DND-41 (cell line): ENCODE measurements around the gene ACADL.

Source experiments
- CTCF ChIP-seq: IDR thresholded peaks from 2 replicates; pipeline ENCODE4 v1.5.1; 2012; ENCODE audit warnings: borderline replicate concordance, low read length, moderate library complexity, mild to moderate bottlenecking; ENCODE audit not compliant: poor library complexity, severe bottlenecking; ENCODE audit errors: extremely low read depth
- EZH2 ChIP-seq: IDR thresholded peaks from 3 replicates; pipeline ENCODE4 v1.6.1; 2012; ENCODE audit warnings: borderline replicate concordance, low read depth, mild to moderate bottlenecking, moderate library complexity, low read length, inconsistent platforms; ENCODE audit not compliant: severe bottlenecking

GRCh38 chr2:210197720-210198119, 27.5 kb downstream of the ACADL start:
- TF ChIP-seq CTCF (no peak), EZH2 (no peak)
